Activated CD4-positive, alpha-beta T cell treated with anti-CD3 and anti-CD28 coated beads, Interleukin-2, amount 50 U/mL, for 16 hours (primary cell): ENCODE measurements around the gene IL12A.

Experiments
- DNase-seq: peaks from one replicate; pipeline ENCODE4 v3.0.0-alpha.2; 2020

IL12A gene

GRCh38 chr3:159991591-159991990 is 3.0 kb downstream of the IL12A start:
- DNase-seq = no peak

GRCh38 chr3:159992589-159992988 is 4.0 kb downstream of the IL12A start:
- no peak for DNase-seq

- DNase-seq = no peak
Observed at GRCh38 chr3:159994182-159994581, 5.5 kb downstream of the IL12A start.

- DNase-seq = no peak
Observed at GRCh38 chr3:159995091-159995490, 6.5 kb downstream of the IL12A start.

GRCh38 chr3:159996018-159996417 is 7.4 kb downstream of the IL12A start:
- no peak for DNase-seq

GRCh38 chr3:159996959-159997358 is 8.3 kb downstream of the IL12A start:
- no peak for DNase-seq

GRCh38 chr3:160001148-160001760 is 12.6 kb downstream of the IL12A start:
- no peak for DNase-seq

- no peak for DNase-seq
Observed at GRCh38 chr3:160001850-160002623, 13.4 kb downstream of the IL12A start.

- peak; percentile 71 for DNase-seq
Observed at GRCh38 chr3:160003520-160004128, 15.0 kb downstream of the IL12A start.

GRCh38 chr3:160005004-160005403 is 16.4 kb downstream of the IL12A start:
- DNase-seq = no peak

- DNase-seq = peak; percentile 64
Observed at GRCh38 chr3:160006282-160007163, 17.9 kb downstream of the IL12A start.

- no peak for DNase-seq
Observed at GRCh38 chr3:160008961-160009360, 20.3 kb downstream of the IL12A start.

- DNase-seq = peak; percentile 39
Observed at GRCh38 chr3:160009525-160009924, 20.9 kb downstream of the IL12A start.

- DNase-seq = peak; percentile 64
Observed at GRCh38 chr3:160010578-160010977, 21.9 kb downstream of the IL12A start.

- peak; percentile 61 for DNase-seq
Observed at GRCh38 chr3:160012108-160012507, 23.5 kb downstream of the IL12A start.

GRCh38 chr3:160016972-160017371 is 28.3 kb downstream of the IL12A start:
- DNase-seq = peak; percentile 14

- no peak for DNase-seq
Observed at GRCh38 chr3:160018959-160019358, 30.3 kb downstream of the IL12A start.

- no peak for DNase-seq
Observed at GRCh38 chr3:160020057-160020711, 31.5 kb downstream of the IL12A start.

GRCh38 chr3:160022068-160022467 is 33.4 kb downstream of the IL12A start:
- DNase-seq = no peak

GRCh38 chr3:160023476-160023875 is 34.8 kb downstream of the IL12A start:
- no peak for DNase-seq

- DNase-seq = peak; percentile 93
Observed at GRCh38 chr3:160027541-160028195, 39.0 kb downstream of the IL12A start.

- DNase-seq = no peak
Observed at GRCh38 chr3:160035757-160036156, 47.1 kb downstream of the IL12A start.
